22Rv1 (cell line): ENCODE measurements around the gene GRM7.

ENCODE experiments used
- CTCF ChIP-seq: fragments of 450-650 bp; IDR thresholded peaks from 2 replicates; pipeline ENCODE4 v1.5.1; 2017; ENCODE audit warnings: mild to moderate bottlenecking
- ZFX ChIP-seq: fragments of 450-650 bp; IDR thresholded peaks from 2 replicates; pipeline ENCODE4 v1.6.1; 2017; ENCODE audit warnings: antibody characterized with exemption, borderline replicate concordance

- no peak for TF ChIP-seq CTCF
- TF ChIP-seq ZFX = no peak
Observed at GRCh38 chr3:7693976-7694375, 833.1 kb downstream of the GRM7 start.
